OCI-LY3 (cell line): Measurements from ENCODE around the gene AGBL1.

Experiments used
- H2AFZ ChIP-seq: fragments of 200-600, 300-600 bp; shearing (Covaris generic); 2 replicates; pipeline ENCODE4 v1.6.0; 2014; ENCODE audit warnings: antibody characterized with exemption, low read depth, low read length
- H3K27ac ChIP-seq: fragments of 200-600, 300-600 bp; sonication (generic); 2 replicates; pipeline ENCODE4 v1.5.1; 2014; ENCODE audit warnings: mild to moderate bottlenecking, low read length, moderate library complexity, mixed read lengths
- H3K27me3 ChIP-seq: fragments of 200-600, 300-600 bp; sonication (generic); 2 replicates; pipeline ENCODE4 v1.6.1; 2014; ENCODE audit warnings: low read depth, low read length, mixed read lengths
- H3K36me3 ChIP-seq: fragments of 200-600, 300-600 bp; sonication (generic); replicated peaks from 2 replicates; pipeline ENCODE3; 2014; ENCODE audit warnings: low read depth, low read length, mixed read lengths
- H3K4me1 ChIP-seq: fragments of 300-600, 200-600 bp; sonication (generic); 2 replicates; pipeline ENCODE4 v1.6.1; 2014; ENCODE audit warnings: low read length, mixed read lengths
- H3K4me2 ChIP-seq: fragments of 200-600, 300-600 bp; sonication (generic); 2 replicates; pipeline ENCODE4 v1.6.1; 2014; ENCODE audit warnings: low read length, mixed read lengths
- H3K4me3 ChIP-seq: fragments of 300-600, 200-600 bp; sonication (generic); 2 replicates; pipeline ENCODE4 v1.5.1; 2014; ENCODE audit warnings: antibody characterized with exemption, mild to moderate bottlenecking, low read length, moderate library complexity
- H3K79me2 ChIP-seq: fragments of 300-600, 200-600 bp; shearing (Covaris generic); 2 replicates; pipeline ENCODE4 v1.6.1; 2014; ENCODE audit warnings: mild to moderate bottlenecking, low read length, mixed read lengths
- H3K9ac ChIP-seq: fragments of 300-600, 200-600 bp; shearing (Covaris generic); 2 replicates; pipeline ENCODE4 v1.6.0; 2014; ENCODE audit warnings: mild to moderate bottlenecking, low read length, moderate library complexity
- H3K9me3 ChIP-seq: fragments of 200-600, 300-600 bp; shearing (Covaris generic); 2 replicates; pipeline ENCODE4 v1.6.1; 2014; ENCODE audit warnings: low read length, mixed read lengths; ENCODE audit not compliant: insufficient read depth
- H4K20me1 ChIP-seq: fragments of 200-600, 300-600 bp; sonication (generic); 2 replicates; pipeline ENCODE4 v1.6.1; 2016; ENCODE audit warnings: low read length, mixed read lengths; ENCODE audit not compliant: insufficient read depth
- CTCF ChIP-seq: fragments of 200-600, 300-600 bp; sonication (generic); IDR thresholded peaks from 2 replicates; pipeline ENCODE4 v1.5.1; 2014; ENCODE audit warnings: antibody characterized with exemption, low read length, low read depth
- EZH2phosphoT487 ChIP-seq: fragments of 200-600 bp; shearing (Covaris generic); IDR thresholded peaks from 2 replicates; pipeline ENCODE4 v1.6.1; 2018; ENCODE audit warnings: antibody characterized with exemption, mixed run types, low read depth

Gene AGBL1

GRCh38 chr15:86054338-86054737 lies 25.3 kb upstream of the AGBL1 start:
- TF ChIP-seq CTCF (no peak), EZH2phosphoT487 (no peak)

GRCh38 chr15:86055688-86056087 lies 24.0 kb upstream of the AGBL1 start:
- Histone ChIP-seq H4K20me1 (no peaks in the 10 kb centered on the region), H3K27me3 (peaks cover 41% of the 10 kb centered on the region), H3K9ac (no peak overlapping the region), H3K9me3 (no peaks in the 10 kb centered on the region), H3K4me1 (peaks cover 8% of the 10 kb centered on the region), H3K4me3 (no peak overlapping the region), H2AFZ (no peak overlapping the region), H3K79me2 (no peaks in the 10 kb centered on the region), H3K4me2 (no peak overlapping the region), H3K36me3 (no peaks in the 10 kb centered on the region), H3K27ac (no peak overlapping the region)
- TF ChIP-seq EZH2phosphoT487 (no peak), CTCF (no peak)

More at GRCh38 chr15:86054338-86054737, 25.3 kb upstream of the AGBL1 start:
- Histone ChIP-seq H3K27me3 (peaks cover 38% of the 10 kb centered on the region), H3K4me3 (no peak overlapping the region), H3K27ac (no peak overlapping the region), H4K20me1 (no peaks in the 10 kb centered on the region), H3K9ac (no peak overlapping the region), H2AFZ (no peak overlapping the region), H3K79me2 (no peaks in the 10 kb centered on the region), H3K4me2 (no peak overlapping the region), H3K9me3 (no peaks in the 10 kb centered on the region), H3K4me1 (peaks cover 8% of the 10 kb centered on the region), H3K36me3 (no peaks in the 10 kb centered on the region)

GRCh38 chr15:86059851-86060250 lies 19.8 kb upstream of the AGBL1 start:
- no peak for TF ChIP-seq CTCF
- no peak for TF ChIP-seq EZH2phosphoT487
- Histone ChIP-seq H2AFZ (no peak overlapping the region), H3K27ac (no peak overlapping the region), H3K4me1 (peaks cover 8% of the 10 kb centered on the region), H3K4me3 (no peak overlapping the region), H4K20me1 (no peaks in the 10 kb centered on the region), H3K4me2 (no peak overlapping the region), H3K9me3 (no peaks in the 10 kb centered on the region), H3K79me2 (no peaks in the 10 kb centered on the region), H3K36me3 (no peaks in the 10 kb centered on the region), H3K27me3 (peaks cover 37% of the 10 kb centered on the region), H3K9ac (no peak overlapping the region)

GRCh38 chr15:86060674-86061073 lies 19.0 kb upstream of the AGBL1 start:
- H3K4me1 ChIP-seq, result peaks cover 8% of the 10 kb centered on the region
- H3K4me2 ChIP-seq, result no peak overlapping the region
- no peaks in the 10 kb centered on the region for H4K20me1 ChIP-seq
- H3K36me3 ChIP-seq, result no peaks in the 10 kb centered on the region
- H3K27me3 ChIP-seq, result peaks cover 30% of the 10 kb centered on the region
- H3K27ac ChIP-seq, result no peak overlapping the region
- no peak for TF ChIP-seq EZH2phosphoT487
- no peak for TF ChIP-seq CTCF
- H3K9ac ChIP-seq, result no peak overlapping the region
- H3K9me3 ChIP-seq, result no peaks in the 10 kb centered on the region
- no peaks in the 10 kb centered on the region for H3K79me2 ChIP-seq
- H3K4me3 ChIP-seq, result no peak overlapping the region
- H2AFZ ChIP-seq, result no peak overlapping the region
